ENCODE data around the gene SMIM28.

The SMIM28 gene

GRCh38 chr6:138432063-138432356, 54.3 kb downstream of the SMIM28 start:
- DNase-seq, result no peak

Measured in hippocampal formation (tissue), 2 donors.